Measurements from ENCODE around the gene PTPRK. TPM values are rescaled to one million over a fixed set of nuclear protein-coding genes. Genes with fewer than 3 reads are reported as not detected.

PTPRK gene
- total and polyA plus RNA-seq, 10 of the 15 experiments (the other 5 are each of a cell fraction or from before 2014, with no cell fraction given): 0.23 to 1.9 (median 0.55) TPM

- Histone ChIP-seq H3K9me3 (replicated peaks; ENCODE audit: control insufficient read depth, insufficient read depth, low read length) (no peaks in the 10 kb centered on the region), H3K27ac (ENCODE audit: control insufficient read depth, insufficient read depth) (no peak overlapping the region), H3K4me2 (ENCODE audit: control insufficient read depth, insufficient read depth) (no peak overlapping the region), H3K79me2 (ENCODE audit: control insufficient read depth, insufficient read depth, low read length) (no peaks in the 10 kb centered on the region), H3K36me3 (ENCODE audit: control insufficient read depth in 2 of 2, insufficient read depth in 2 of 2, low read length in 1 of 2) (no peaks in the 10 kb centered on the region), H3K27me3 (replicated peaks in 1 of 2; ENCODE audit: control insufficient read depth in 2 of 2, insufficient read depth in 2 of 2, low read length in 1 of 2) (no peaks in the 10 kb centered on the region), H4K20me1 (ENCODE audit: control insufficient read depth, insufficient read depth) (no peaks in the 10 kb centered on the region), H2AFZ (ENCODE audit: control insufficient read depth, low read depth, low read length) (no peak overlapping the region), H3K4me3 (no peak overlapping the region), H3K4me1 (ENCODE audit: control insufficient read depth, insufficient read depth, low read length) (no peaks in the 10 kb centered on the region), H3K9ac (ENCODE audit: control insufficient read depth, insufficient read depth, low read length) (no peak overlapping the region)
- ATAC-seq (no peak), DNase-seq (ENCODE audit: low read depth, low spot score) (no peak), FAIRE-seq (no peak)
- TF ChIP-seq POU2F2 (IDR thresholded peaks at IDR 0.05; ENCODE audit: borderline replicate concordance, low read depth, low read length): no peak
- TF ChIP-seq RELA (IDR thresholded peaks at IDR 0.05; ENCODE audit: borderline replicate concordance, partially characterized antibody): no peak
- no peak for TF ChIP-seq ZBTB40 (IDR thresholded peaks at IDR 0.05; ENCODE audit: borderline replicate concordance)
- no peak for TF ChIP-seq IRF4 (IDR thresholded peaks at IDR 0.05; ENCODE audit: low read depth, low read length)
- no peak for TF ChIP-seq NBN (IDR thresholded peaks at IDR 0.05)
- WGBS (ENCODE audit: insufficient coverage, insufficient replicate concordance, low lambda C conversion rate, missing lambda C conversion rate): 41% methylated on average over 4 of the region's 4 CpGs
- BruUV-seq (replicated peaks): no TSS peak
- RAD21 ChIA-PET (ENCODE audit: unreplicated experiment): no interaction called here
- in situ Hi-C loops (cut with MboI): no loop called here
- CTCF ChIA-PET: no interaction called here
- POLR2A ChIA-PET: no interaction called here
- intact Hi-C loops (cut with micrococcal nuclease; ENCODE audit: unreplicated experiment): no loop called here
- SMC1A ChIA-PET (ENCODE audit: uncharacterized antibody, unreplicated experiment): no interaction called here
Measured at GRCh38 chr6:128412680-128413079, 107.7 kb downstream of the PTPRK start.

Measured in GM12878 (cell line).